ENCODE data around the gene LRRC4C. TPM values are rescaled to one million over a fixed set of nuclear protein-coding genes. Genes with fewer than 3 reads are reported as not detected.

Gene LRRC4C
- total and polyA plus RNA-seq, 2 experiments from 2014 or later = 0.35 to 1.1 TPM

- Mint-ChIP-seq H3K4me3 (peak overlapping the region; percentile 37; the same call in 2 of the 3 replicates), H3K36me3 (ENCODE audit: low read depth) (no peaks in the 10 kb centered on the region), H3K27ac (no peak overlapping the region), H3K9me3 (0 out of 3 replicates have a peak, but pooled peaks cover 4% of the 10 kb centered on the region), H3K4me1 (peaks cover 21% of the 10 kb centered on the region), H3K27me3 (ENCODE audit: insufficient read depth, low read depth, poor library complexity) (peaks cover 17% of the 10 kb centered on the region)
- ATAC-seq = peak; percentile 92
- H3K27ac ChIP-seq (ENCODE audit: low read depth) = no peak overlapping the region
- H3K4me2 ChIP-seq = peak overlapping the region; percentile 30; the same call in 1 of the 2 replicates
- no peaks in the 10 kb centered on the region for H3K79me2 ChIP-seq (replicated peaks; ENCODE audit: insufficient read depth)
- H3K9me2 ChIP-seq (ENCODE audit: insufficient read depth) = no peaks in the 10 kb centered on the region
- H4K20me1 ChIP-seq (replicated peaks; ENCODE audit: insufficient read depth) = no peaks in the 10 kb centered on the region
- DNase-seq (ENCODE audit: low spot score) = peak; percentile 50
- no peaks in the 10 kb centered on the region for H3F3A ChIP-seq (replicated peaks; ENCODE audit: low read depth)
- H3K4me3 ChIP-seq = peak overlapping the region; percentile 18; the same call in 1 of the 2 replicates
- H3K36me3 ChIP-seq (ENCODE audit: insufficient read depth) = no peaks in the 10 kb centered on the region
- peaks cover 14% of the 10 kb centered on the region for H3K27me3 ChIP-seq (ENCODE audit: insufficient read depth)
- peaks cover 19% of the 10 kb centered on the region for H3K4me1 ChIP-seq (ENCODE audit: insufficient read depth)
- TF ChIP-seq, protein P1, sequence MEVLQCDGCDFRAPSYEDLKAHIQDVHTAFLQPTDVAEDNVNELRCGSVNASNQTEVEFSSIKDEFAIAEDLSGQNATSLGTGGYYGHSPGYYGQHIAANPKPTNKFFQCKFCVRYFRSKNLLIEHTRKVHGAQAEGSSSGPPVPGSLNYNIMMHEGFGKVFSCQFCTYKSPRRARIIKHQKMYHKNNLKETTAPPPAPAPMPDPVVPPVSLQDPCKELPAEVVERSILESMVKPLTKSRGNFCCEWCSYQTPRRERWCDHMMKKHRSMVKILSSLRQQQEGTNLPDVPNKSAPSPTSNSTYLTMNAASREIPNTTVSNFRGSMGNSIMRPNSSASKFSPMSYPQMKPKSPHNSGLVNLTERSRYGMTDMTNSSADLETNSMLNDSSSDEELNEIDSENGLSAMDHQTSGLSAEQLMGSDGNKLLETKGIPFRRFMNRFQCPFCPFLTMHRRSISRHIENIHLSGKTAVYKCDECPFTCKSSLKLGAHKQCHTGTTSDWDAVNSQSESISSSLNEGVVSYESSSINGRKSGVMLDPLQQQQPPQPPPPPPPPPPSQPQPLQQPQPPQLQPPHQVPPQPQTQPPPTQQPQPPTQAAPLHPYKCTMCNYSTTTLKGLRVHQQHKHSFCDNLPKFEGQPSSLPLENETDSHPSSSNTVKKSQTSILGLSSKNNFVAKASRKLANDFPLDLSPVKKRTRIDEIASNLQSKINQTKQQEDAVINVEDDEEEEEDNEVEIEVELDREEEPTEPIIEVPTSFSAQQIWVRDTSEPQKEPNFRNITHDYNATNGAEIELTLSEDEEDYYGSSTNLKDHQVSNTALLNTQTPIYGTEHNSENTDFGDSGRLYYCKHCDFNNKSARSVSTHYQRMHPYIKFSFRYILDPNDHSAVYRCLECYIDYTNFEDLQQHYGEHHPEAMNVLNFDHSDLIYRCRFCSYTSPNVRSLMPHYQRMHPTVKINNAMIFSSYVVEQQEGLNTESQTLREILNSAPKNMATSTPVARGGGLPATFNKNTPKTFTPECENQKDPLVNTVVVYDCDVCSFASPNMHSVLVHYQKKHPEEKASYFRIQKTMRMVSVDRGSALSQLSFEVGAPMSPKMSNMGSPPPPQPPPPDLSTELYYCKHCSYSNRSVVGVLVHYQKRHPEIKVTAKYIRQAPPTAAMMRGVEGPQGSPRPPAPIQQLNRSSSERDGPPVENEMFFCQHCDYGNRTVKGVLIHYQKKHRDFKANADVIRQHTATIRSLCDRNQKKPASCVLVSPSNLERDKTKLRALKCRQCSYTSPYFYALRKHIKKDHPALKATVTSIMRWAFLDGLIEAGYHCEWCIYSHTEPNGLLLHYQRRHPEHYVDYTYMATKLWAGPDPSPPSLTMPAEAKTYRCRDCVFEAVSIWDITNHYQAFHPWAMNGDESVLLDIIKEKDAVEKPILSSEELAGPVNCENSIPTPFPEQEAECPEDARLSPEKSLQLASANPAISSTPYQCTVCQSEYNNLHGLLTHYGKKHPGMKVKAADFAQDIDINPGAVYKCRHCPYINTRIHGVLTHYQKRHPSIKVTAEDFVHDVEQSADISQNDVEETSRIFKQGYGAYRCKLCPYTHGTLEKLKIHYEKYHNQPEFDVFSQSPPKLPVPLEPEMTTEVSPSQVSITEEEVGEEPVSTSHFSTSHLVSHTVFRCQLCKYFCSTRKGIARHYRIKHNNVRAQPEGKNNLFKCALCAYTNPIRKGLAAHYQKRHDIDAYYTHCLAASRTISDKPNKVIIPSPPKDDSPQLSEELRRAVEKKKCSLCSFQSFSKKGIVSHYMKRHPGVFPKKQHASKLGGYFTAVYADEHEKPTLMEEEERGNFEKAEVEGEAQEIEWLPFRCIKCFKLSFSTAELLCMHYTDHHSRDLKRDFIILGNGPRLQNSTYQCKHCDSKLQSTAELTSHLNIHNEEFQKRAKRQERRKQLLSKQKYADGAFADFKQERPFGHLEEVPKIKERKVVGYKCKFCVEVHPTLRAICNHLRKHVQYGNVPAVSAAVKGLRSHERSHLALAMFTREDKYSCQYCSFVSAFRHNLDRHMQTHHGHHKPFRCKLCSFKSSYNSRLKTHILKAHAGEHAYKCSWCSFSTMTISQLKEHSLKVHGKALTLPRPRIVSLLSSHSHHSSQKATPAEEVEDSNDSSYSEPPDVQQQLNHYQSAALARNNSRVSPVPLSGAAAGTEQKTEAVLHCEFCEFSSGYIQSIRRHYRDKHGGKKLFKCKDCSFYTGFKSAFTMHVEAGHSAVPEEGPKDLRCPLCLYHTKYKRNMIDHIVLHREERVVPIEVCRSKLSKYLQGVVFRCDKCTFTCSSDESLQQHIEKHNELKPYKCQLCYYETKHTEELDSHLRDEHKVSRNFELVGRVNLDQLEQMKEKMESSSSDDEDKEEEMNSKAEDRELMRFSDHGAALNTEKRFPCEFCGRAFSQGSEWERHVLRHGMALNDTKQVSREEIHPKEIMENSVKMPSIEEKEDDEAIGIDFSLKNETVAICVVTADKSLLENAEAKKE (CRISPR knock-in tag; IDR thresholded peaks at IDR 0.05) = peak; percentile 55; the same call in 1 of the 2 replicates
- peak; percentile 22; the same call in 1 of the 2 replicates for TF ChIP-seq NANOG (IDR thresholded peaks at IDR 0.05; ENCODE audit: borderline replicate concordance)
- no peak for TF ChIP-seq ZNF114 (CRISPR knock-in tag; IDR thresholded peaks at IDR 0.05)
- TF ChIP-seq JUNB (IDR thresholded peaks at IDR 0.05; ENCODE audit: unreplicated experiment) = no peak
- no peak overlapping the region for H2AFZ ChIP-seq
Observed at GRCh38 chr11:40246983-40247382, 1212.5 kb downstream of the LRRC4C start.

DNA sequence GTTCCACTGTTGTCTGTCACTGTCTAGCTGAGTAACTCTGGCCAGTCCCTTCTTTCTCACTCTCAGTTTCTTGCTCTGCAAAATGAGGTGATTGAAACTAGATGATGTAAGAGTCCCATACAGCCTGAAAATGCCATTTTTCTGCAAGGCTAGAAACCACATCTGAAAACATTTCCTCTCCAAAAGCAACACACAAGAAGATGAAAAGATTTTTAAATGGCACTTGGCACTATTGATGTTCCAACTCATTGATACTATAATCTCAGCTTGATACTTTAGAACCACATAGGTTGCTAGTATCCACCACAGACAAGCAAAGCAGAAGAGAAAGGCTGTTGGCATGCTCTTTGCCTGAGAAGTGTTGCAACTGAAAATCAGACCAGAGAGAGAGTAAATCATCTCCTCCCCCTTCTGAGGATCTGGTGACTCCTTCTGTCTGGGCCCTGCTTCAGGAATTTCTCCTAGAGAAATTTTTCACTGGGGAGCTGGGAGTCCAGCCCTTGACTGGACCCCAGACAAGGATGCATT is 1217.9 kb downstream of the LRRC4C start:
- Histone ChIP-seq H4K20me1 (replicated peaks; ENCODE audit: insufficient read depth) (no peaks in the 10 kb centered on the region), H3K4me1 (ENCODE audit: insufficient read depth) (peaks cover 10% of the 10 kb centered on the region), H3K36me3 (ENCODE audit: insufficient read depth) (no peaks in the 10 kb centered on the region), H2AFZ (no peak overlapping the region), H3K27me3 (ENCODE audit: insufficient read depth) (no peaks in the 10 kb centered on the region), H3F3A (replicated peaks; ENCODE audit: low read depth) (no peaks in the 10 kb centered on the region), H3K4me3 (no peak overlapping the region), H3K27ac (ENCODE audit: low read depth) (no peak overlapping the region), H3K9me2 (ENCODE audit: insufficient read depth) (no peaks in the 10 kb centered on the region), H3K79me2 (replicated peaks; ENCODE audit: insufficient read depth) (no peaks in the 10 kb centered on the region), H3K4me2 (no peak overlapping the region)
- ATAC-seq (no peak), DNase-seq (ENCODE audit: low spot score) (no peak)
- peaks cover 5% of the 10 kb centered on the region for H3K27me3 Mint-ChIP-seq (ENCODE audit: insufficient read depth, low read depth, poor library complexity)
- no peak overlapping the region for H3K27ac Mint-ChIP-seq
- peaks cover 16% of the 10 kb centered on the region for H3K4me1 Mint-ChIP-seq
- no peaks in the 10 kb centered on the region for H3K36me3 Mint-ChIP-seq (ENCODE audit: low read depth)
- H3K4me3 Mint-ChIP-seq = no peak overlapping the region
- H3K9me3 Mint-ChIP-seq = 0 out of 3 replicates have a peak, but pooled peaks cover 4% of the 10 kb centered on the region
- TF ChIP-seq NANOG (IDR thresholded peaks at IDR 0.05; ENCODE audit: borderline replicate concordance) (no peak), STAT1 (IDR thresholded peaks at IDR 0.05; ENCODE audit: unreplicated experiment) (no peak), CREB1 (CRISPR knock-in tag; IDR thresholded peaks at IDR 0.05; ENCODE audit: low read depth) (no peak)
- TF ChIP-seq, protein P1 (CRISPR knock-in tag; IDR thresholded peaks at IDR 0.05) = no peak

Measured in GM23338 (cell line).